Fibroblast of pulmonary artery (primary cell): ENCODE data around the gene ACR.

ENCODE experiments used
- DNase-seq: peaks from one replicate; pipeline ENCODE4 v3.0.0-alpha.2; 2010; ENCODE audit warnings: low read depth
- H3K4me3 ChIP-seq: replicated peaks from 2 replicates; pipeline ENCODE4 v1.5.1; 2011; ENCODE audit warnings: low read depth, mild to moderate bottlenecking, control low read depth, low read length, moderate library complexity
- TF ChIP-seq, protein P1 (sequence below): IDR thresholded peaks from 2 replicates; pipeline ENCODE4 v1.5.1; 2011; ENCODE audit warnings: mild to moderate bottlenecking, control low read depth, low read length, inconsistent platforms; ENCODE audit errors: missing control alignments

Gene ACR

GRCh38 chr22:50733521-50734342 lies 4.3 kb upstream of the ACR start:
- no peak overlapping the region for H3K4me3 ChIP-seq
- DNase-seq: peak; percentile 14
- TF ChIP-seq, protein P1, sequence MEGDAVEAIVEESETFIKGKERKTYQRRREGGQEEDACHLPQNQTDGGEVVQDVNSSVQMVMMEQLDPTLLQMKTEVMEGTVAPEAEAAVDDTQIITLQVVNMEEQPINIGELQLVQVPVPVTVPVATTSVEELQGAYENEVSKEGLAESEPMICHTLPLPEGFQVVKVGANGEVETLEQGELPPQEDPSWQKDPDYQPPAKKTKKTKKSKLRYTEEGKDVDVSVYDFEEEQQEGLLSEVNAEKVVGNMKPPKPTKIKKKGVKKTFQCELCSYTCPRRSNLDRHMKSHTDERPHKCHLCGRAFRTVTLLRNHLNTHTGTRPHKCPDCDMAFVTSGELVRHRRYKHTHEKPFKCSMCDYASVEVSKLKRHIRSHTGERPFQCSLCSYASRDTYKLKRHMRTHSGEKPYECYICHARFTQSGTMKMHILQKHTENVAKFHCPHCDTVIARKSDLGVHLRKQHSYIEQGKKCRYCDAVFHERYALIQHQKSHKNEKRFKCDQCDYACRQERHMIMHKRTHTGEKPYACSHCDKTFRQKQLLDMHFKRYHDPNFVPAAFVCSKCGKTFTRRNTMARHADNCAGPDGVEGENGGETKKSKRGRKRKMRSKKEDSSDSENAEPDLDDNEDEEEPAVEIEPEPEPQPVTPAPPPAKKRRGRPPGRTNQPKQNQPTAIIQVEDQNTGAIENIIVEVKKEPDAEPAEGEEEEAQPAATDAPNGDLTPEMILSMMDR: no peak

GRCh38 chr22:50734343-50734771 lies 3.6 kb upstream of the ACR start:
- H3K4me3 ChIP-seq: no peak overlapping the region
- TF ChIP-seq, protein P1: no peak
- no peak for DNase-seq

- TF ChIP-seq, protein P1: no peak
- no peak for DNase-seq
- H3K4me3 ChIP-seq: no peak overlapping the region
Measured at GRCh38 chr22:50734986-50735738, 2.8 kb upstream of the ACR start.

DNA sequence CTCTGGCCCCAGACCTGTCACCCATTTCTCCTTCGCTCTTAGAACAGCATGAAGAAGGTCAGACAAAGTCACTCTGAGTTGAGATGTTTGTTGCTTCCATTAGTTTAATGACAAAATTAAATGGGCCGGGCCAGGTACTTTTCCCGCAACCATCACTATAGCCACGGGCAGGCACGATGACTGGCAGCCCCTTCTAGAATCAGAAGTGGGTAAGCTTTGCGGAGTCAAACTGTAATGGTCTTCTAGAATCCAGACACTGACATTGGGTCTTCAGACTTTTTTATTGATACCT lies 2.3 kb upstream of the ACR start:
- no peak for DNase-seq
- TF ChIP-seq, protein P1: no peak
- H3K4me3 ChIP-seq: no peak overlapping the region

- no peak for DNase-seq
- TF ChIP-seq, protein P1: no peak
- H3K4me3 ChIP-seq: no peak overlapping the region
Measured at GRCh38 chr22:50738649-50739227, 734 bp downstream of the ACR start.

DNA sequence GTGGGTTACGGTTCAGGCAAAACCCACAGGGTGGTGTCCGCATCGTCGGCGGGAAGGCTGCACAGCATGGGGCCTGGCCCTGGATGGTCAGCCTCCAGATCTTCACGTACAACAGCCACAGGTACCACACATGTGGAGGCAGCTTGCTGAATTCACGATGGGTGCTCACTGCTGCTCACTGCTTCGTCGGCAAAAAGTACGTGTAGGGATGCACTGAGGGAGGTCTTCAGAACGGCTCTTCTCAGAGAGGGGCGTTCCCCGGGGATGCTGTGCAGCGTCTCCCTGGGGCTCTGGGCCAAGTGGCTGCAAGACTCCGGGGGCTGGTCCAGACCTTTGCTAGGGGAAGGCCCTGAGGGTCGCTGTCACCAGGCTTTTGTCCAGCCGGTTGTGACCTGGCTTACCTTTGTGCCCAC lies 1.3 kb downstream of the ACR start:
- H3K4me3 ChIP-seq: no peak overlapping the region
- no peak for DNase-seq
- TF ChIP-seq, protein P1: no peak
